Measurements from ENCODE around the gene CYP27C1. TPM values are rescaled to one million over a fixed set of nuclear protein-coding genes. Genes with fewer than 3 reads are reported as not detected.

The CYP27C1 gene
- total RNA-seq, 1 donor from 2014 or later: 5.7 TPM

DNA sequence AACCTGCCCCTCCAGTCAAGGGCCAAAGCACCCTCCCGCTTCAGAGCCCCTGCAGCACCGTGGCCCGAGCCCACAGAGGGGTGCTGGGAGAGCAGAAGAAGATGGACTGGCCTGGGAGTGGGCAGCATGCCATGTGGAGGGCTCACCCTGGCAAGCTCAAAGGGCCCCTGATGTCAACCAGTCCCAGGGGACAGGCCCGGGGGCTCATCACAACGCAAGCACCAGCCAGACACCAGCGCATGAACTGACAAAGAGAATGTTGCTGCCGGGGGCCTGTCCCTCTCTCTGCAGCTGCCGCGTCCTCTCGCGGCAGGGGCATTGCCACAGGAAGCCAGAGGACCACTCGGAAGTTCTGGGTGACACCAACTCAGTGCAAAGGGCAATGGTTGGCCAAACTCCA lies 82.9 kb downstream of the CYP27C1 start:
- Mint-ChIP-seq H3K27me3 (ENCODE audit: low read depth, unreplicated experiment) (peaks cover 21% of the 10 kb centered on the region), H3K36me3 (ENCODE audit: low read depth, unreplicated experiment) (no peaks in the 10 kb centered on the region), H3K4me3 (ENCODE audit: unreplicated experiment) (no peak overlapping the region), H3K4me1 (ENCODE audit: low read depth, unreplicated experiment) (no peaks in the 10 kb centered on the region), H3K27ac (ENCODE audit: unreplicated experiment) (no peak overlapping the region), H3K9me3 (ENCODE audit: unreplicated experiment) (peaks cover 8% of the 10 kb centered on the region)
- TF ChIP-seq, protein P1, sequence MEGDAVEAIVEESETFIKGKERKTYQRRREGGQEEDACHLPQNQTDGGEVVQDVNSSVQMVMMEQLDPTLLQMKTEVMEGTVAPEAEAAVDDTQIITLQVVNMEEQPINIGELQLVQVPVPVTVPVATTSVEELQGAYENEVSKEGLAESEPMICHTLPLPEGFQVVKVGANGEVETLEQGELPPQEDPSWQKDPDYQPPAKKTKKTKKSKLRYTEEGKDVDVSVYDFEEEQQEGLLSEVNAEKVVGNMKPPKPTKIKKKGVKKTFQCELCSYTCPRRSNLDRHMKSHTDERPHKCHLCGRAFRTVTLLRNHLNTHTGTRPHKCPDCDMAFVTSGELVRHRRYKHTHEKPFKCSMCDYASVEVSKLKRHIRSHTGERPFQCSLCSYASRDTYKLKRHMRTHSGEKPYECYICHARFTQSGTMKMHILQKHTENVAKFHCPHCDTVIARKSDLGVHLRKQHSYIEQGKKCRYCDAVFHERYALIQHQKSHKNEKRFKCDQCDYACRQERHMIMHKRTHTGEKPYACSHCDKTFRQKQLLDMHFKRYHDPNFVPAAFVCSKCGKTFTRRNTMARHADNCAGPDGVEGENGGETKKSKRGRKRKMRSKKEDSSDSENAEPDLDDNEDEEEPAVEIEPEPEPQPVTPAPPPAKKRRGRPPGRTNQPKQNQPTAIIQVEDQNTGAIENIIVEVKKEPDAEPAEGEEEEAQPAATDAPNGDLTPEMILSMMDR (IDR thresholded peaks at IDR 0.05; ENCODE audit: insufficient read depth, low read depth, low read length): no peak
- no peak for TF ChIP-seq EZH2 (IDR thresholded peaks at IDR 0.05; ENCODE audit: insufficient read depth, low read length)
- H3K4me1 ChIP-seq (ENCODE audit: insufficient read depth, low read length): no peaks in the 10 kb centered on the region
- no peak overlapping the region for H3K4me3 ChIP-seq (ENCODE audit: insufficient read depth, low read depth, low read length)
- H3K27me3 ChIP-seq (ENCODE audit: insufficient read depth, low read length): no peaks in the 10 kb centered on the region
- H3K36me3 ChIP-seq (ENCODE audit: insufficient read depth, low read length): no peaks in the 10 kb centered on the region
- FAIRE-seq (no peak), DNase-seq (ENCODE audit: low read depth) (no peak)
- no peak overlapping the region for H3K4me2 ChIP-seq (ENCODE audit: low read length)
- no peaks in the 10 kb centered on the region for H4K20me1 ChIP-seq (ENCODE audit: insufficient read depth, low read length)
- no peaks in the 10 kb centered on the region for H3K79me2 ChIP-seq (ENCODE audit: insufficient read depth, low read length)
- no peaks in the 10 kb centered on the region for H3K9me3 ChIP-seq (ENCODE audit: insufficient read depth, low read depth, low read length)
- H3K27ac ChIP-seq (ENCODE audit: low read depth, low read length): no peak overlapping the region
- H2AFZ ChIP-seq (ENCODE audit: low read depth, low read length): no peak overlapping the region
- H3K9ac ChIP-seq (ENCODE audit: low read length): no peak overlapping the region

DNA sequence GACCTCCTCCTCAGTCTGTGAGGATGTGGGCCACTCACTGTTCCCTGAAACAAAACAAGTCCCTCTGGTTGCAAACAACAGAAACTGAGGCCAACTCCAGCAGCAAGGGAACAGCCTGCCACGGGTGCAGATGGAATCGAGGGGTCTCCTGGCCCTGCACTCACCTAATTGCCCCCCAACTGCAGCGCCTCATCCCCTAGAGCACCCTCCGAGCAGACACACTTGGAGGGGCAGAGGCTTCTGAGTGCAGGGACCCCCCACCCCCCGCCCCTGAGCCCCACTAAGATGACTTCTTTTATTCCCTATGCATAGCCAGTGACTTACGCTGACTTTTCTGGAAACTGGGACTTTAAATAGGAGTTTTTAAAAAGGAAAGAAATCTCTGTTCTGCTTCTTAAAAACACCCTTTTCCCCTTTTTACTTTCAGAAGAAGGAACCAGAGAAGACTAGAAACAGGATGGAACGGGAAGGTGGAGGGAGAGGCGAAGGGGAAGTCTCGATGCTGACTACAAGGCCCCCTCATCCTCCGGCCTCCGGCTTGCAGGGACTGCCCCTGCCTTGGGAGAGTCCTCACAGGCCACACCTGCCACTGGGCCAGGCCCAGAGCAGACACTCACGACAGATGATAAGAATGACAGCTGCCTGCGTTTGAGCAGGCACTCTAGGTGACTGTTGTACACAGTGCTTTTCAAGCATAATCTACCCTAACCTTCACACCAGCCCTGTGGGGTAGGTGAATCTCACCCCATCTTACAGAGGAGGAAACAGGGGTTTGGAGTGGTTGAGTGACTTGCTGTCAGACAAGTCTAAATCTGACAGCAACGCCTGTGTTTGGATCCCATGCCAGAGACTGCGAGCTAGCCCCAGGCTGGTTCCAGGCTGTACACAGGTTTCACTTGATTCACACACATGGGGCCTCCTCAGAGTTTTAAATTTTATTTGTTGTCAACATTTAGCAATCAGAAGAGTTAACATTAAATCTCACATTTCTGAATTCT lies 85.0 kb downstream of the CYP27C1 start:
- no peak overlapping the region for H3K9ac ChIP-seq (ENCODE audit: low read length)
- H3K36me3 ChIP-seq (ENCODE audit: insufficient read depth, low read length): no peaks in the 10 kb centered on the region
- no peak overlapping the region for H3K4me2 ChIP-seq (ENCODE audit: low read length)
- H4K20me1 ChIP-seq (ENCODE audit: insufficient read depth, low read length): no peaks in the 10 kb centered on the region
- H3K27me3 Mint-ChIP-seq (ENCODE audit: low read depth, unreplicated experiment): peaks cover 21% of the 10 kb centered on the region
- DNase-seq (ENCODE audit: low read depth) (no peak), FAIRE-seq (no peak)
- no peak overlapping the region for H3K27ac Mint-ChIP-seq (ENCODE audit: unreplicated experiment)
- no peaks in the 10 kb centered on the region for H3K4me1 ChIP-seq (ENCODE audit: insufficient read depth, low read length)
- H3K4me3 Mint-ChIP-seq (ENCODE audit: unreplicated experiment): no peak overlapping the region
- H3K4me1 Mint-ChIP-seq (ENCODE audit: low read depth, unreplicated experiment): no peaks in the 10 kb centered on the region
- no peaks in the 10 kb centered on the region for H3K27me3 ChIP-seq (ENCODE audit: insufficient read depth, low read length)
- TF ChIP-seq, protein P1 (IDR thresholded peaks at IDR 0.05; ENCODE audit: insufficient read depth, low read depth, low read length): no peak
- no peak for TF ChIP-seq EZH2 (IDR thresholded peaks at IDR 0.05; ENCODE audit: insufficient read depth, low read length)
- no peak overlapping the region for H3K27ac ChIP-seq (ENCODE audit: low read depth, low read length)
- no peak overlapping the region for H2AFZ ChIP-seq (ENCODE audit: low read depth, low read length)
- no peak overlapping the region for H3K4me3 ChIP-seq (ENCODE audit: insufficient read depth, low read depth, low read length)
- H3K79me2 ChIP-seq (ENCODE audit: insufficient read depth, low read length): no peaks in the 10 kb centered on the region
- H3K36me3 Mint-ChIP-seq (ENCODE audit: low read depth, unreplicated experiment): no peaks in the 10 kb centered on the region
- no peaks in the 10 kb centered on the region for H3K9me3 ChIP-seq (ENCODE audit: insufficient read depth, low read depth, low read length)
- H3K9me3 Mint-ChIP-seq (ENCODE audit: unreplicated experiment): peaks cover 6% of the 10 kb centered on the region

DNA sequence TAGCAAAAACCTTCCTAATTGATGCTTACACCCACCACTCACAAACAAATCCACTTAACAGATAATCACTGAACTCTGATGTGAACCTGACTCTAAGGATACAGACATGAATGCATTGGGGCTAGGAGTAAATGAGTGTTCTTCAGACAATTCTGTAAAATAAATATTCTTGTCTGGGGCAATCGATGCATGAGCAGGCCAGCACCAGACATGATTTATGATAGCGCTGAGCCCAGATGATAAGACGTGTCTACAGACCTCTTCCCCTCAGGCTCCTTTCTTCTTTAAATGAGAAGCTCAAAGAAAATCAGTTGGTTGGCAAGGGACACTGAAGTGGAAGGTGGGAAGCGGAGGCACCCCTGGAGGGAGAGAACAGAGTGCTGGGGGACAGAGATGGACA lies 85.9 kb downstream of the CYP27C1 start:
- DNase-seq (ENCODE audit: low read depth): no peak
- TF ChIP-seq, protein P1 (IDR thresholded peaks at IDR 0.05; ENCODE audit: insufficient read depth, low read depth, low read length): no peak
- no peak for TF ChIP-seq EZH2 (IDR thresholded peaks at IDR 0.05; ENCODE audit: insufficient read depth, low read length)
- Histone ChIP-seq H3K27me3 (ENCODE audit: insufficient read depth, low read length) (no peaks in the 10 kb centered on the region), H2AFZ (ENCODE audit: low read depth, low read length) (no peak overlapping the region), H3K4me3 (ENCODE audit: insufficient read depth, low read depth, low read length) (no peak overlapping the region), H3K9me3 (ENCODE audit: insufficient read depth, low read depth, low read length) (no peaks in the 10 kb centered on the region), H3K27ac (ENCODE audit: low read depth, low read length) (no peak overlapping the region), H3K4me2 (ENCODE audit: low read length) (no peak overlapping the region), H3K9ac (ENCODE audit: low read length) (no peak overlapping the region), H4K20me1 (ENCODE audit: insufficient read depth, low read length) (no peaks in the 10 kb centered on the region), H3K4me1 (ENCODE audit: insufficient read depth, low read length) (no peaks in the 10 kb centered on the region), H3K36me3 (ENCODE audit: insufficient read depth, low read length) (no peaks in the 10 kb centered on the region), H3K79me2 (ENCODE audit: insufficient read depth, low read length) (no peaks in the 10 kb centered on the region)
- no peak overlapping the region for H3K4me3 Mint-ChIP-seq (ENCODE audit: unreplicated experiment)
- no peak for FAIRE-seq
- no peak overlapping the region for H3K27ac Mint-ChIP-seq (ENCODE audit: unreplicated experiment)
- no peaks in the 10 kb centered on the region for H3K4me1 Mint-ChIP-seq (ENCODE audit: low read depth, unreplicated experiment)
- H3K9me3 Mint-ChIP-seq (ENCODE audit: unreplicated experiment): no peaks in the 10 kb centered on the region
- no peaks in the 10 kb centered on the region for H3K36me3 Mint-ChIP-seq (ENCODE audit: low read depth, unreplicated experiment)
- H3K27me3 Mint-ChIP-seq (ENCODE audit: low read depth, unreplicated experiment): peaks cover 21% of the 10 kb centered on the region

All from astrocyte (in vitro differentiated cells and primary cell).